B cell (primary cell): ENCODE results near the gene AGPAT3. TPM values are rescaled to one million over a fixed set of nuclear protein-coding genes. Genes with fewer than 3 reads are reported as not detected.

Experiments
- ATAC-seq: fragments of 200-7000 bp; cut with Tn5 transposase; one replicate; pipeline ENCODE4 v1.10.0; 2021; ENCODE audit warnings: low read depth, mild to moderate bottlenecking, moderate number of reproducible peaks, moderate library complexity
- CTCF ChIA-PET: fragments of 350-600 bp; sonication (Branson Sonifier 250); formaldehyde crosslinking; loops from one replicate; lab custom pipeline; 2021; ENCODE audit warnings: antibody characterized with exemption, inconsistent platforms; lab: Charles Lee
- POLR2A ChIA-PET: fragments of 350-600 bp; sonication (Branson Sonifier 250); formaldehyde crosslinking; loops from one replicate; lab custom pipeline; 2021; ENCODE audit warnings: antibody characterized with exemption; lab: Charles Lee
- DNase-seq: peaks from one replicate; pipeline ENCODE4 v3.0.0; 2013
- H2AFZ ChIP-seq: 2 replicates; pipeline ENCODE4 v1.6.1; 2012; ENCODE audit warnings: mild to moderate bottlenecking, low read depth, low read length; ENCODE audit not compliant: insufficient read depth, poor library complexity, severe bottlenecking
- H3K27ac ChIP-seq, 2 donors: 1 replicate in 1 of 2; 2 replicates in 1 of 2; pipeline ENCODE4 v1.5.1; 2012 to 2013; ENCODE audit warnings: low read length in 2 of 2, mild to moderate bottlenecking in 2 of 2, moderate library complexity in 1 of 2
- H3K27me3 ChIP-seq, 4 experiments: fragments of 200-600 bp in 1 of 4; sonication (generic) in 1 of 4; replicated peaks in 1 of 4; 1 replicate in 2 of 4; 2 replicates in 2 of 4; pipeline versions ENCODE4 v1.6.1 to v1.7.0; 2013 to 2016; ENCODE audit warnings: low read length in 3 of 4, mild to moderate bottlenecking in 2 of 4, mixed read lengths in 1 of 4, moderate library complexity in 1 of 4; ENCODE audit not compliant: insufficient read depth in 4 of 4, control insufficient read depth in 3 of 4; ENCODE audit errors: control extremely low read depth in 1 of 4
- H3K36me3 ChIP-seq, 2 experiments: replicated peaks in 1 of 2; 1 replicate in 1 of 2; 2 replicates in 1 of 2; pipeline versions ENCODE4 v1.6.1 to v1.7.1; 2013; ENCODE audit warnings: low read length in 1 of 2; ENCODE audit not compliant: insufficient read depth in 2 of 2, control insufficient read depth in 1 of 2; ENCODE audit errors: control extremely low read depth in 1 of 2, extremely low read depth in 1 of 2
- H3K4me1 ChIP-seq, 2 donors: fragments of 200-600 bp in 1 of 2; sonication (generic) in 1 of 2; 1 replicate in 1 of 2; 2 replicates in 1 of 2; pipeline versions ENCODE4 v1.5.1 to v1.6.1; 2013 to 2017; ENCODE audit warnings: low read length in 2 of 2; ENCODE audit not compliant: control insufficient read depth in 2 of 2, insufficient read depth in 2 of 2
- H3K4me2 ChIP-seq: replicated peaks from 2 replicates; pipeline ENCODE3; 2012; ENCODE audit warnings: mild to moderate bottlenecking, low read depth, low read length; ENCODE audit not compliant: poor library complexity, severe bottlenecking
- H3K4me3 ChIP-seq, 5 experiments: fragments of 200-600 bp in 1 of 5; sonication (generic) in 1 of 5; 1 replicate in 3 of 5; 2 replicates in 2 of 5; pipeline versions ENCODE4 v1.5.1 to v1.7.0; 2011 to 2016; ENCODE audit warnings: low read length in 4 of 5, mild to moderate bottlenecking in 4 of 5, low read depth in 2 of 5, control low read depth in 1 of 5, moderate library complexity in 1 of 5; ENCODE audit not compliant: insufficient read depth in 1 of 5; ENCODE audit errors: control extremely low read depth in 1 of 5, extremely low read depth in 1 of 5
- H3K79me2 ChIP-seq: fragments of 200-600 bp; sonication (generic); one replicate; pipeline ENCODE4 v1.6.0; 2016; ENCODE audit warnings: low read length; ENCODE audit not compliant: control insufficient read depth, insufficient read depth
- H3K9ac ChIP-seq: fragments of 200-600 bp; sonication (generic); 2 replicates; pipeline ENCODE4 v1.6.1; 2017; ENCODE audit warnings: mild to moderate bottlenecking, low read length, moderate library complexity
- H3K9me3 ChIP-seq, 3 donors: one replicate each; pipeline versions ENCODE4 v1.6.1 to v1.7.1; 2013; ENCODE audit warnings: low read length in 2 of 3; ENCODE audit not compliant: control insufficient read depth in 2 of 3, insufficient read depth in 1 of 3; ENCODE audit errors: control extremely low read depth in 1 of 3
- H4K20me1 ChIP-seq: 2 replicates; pipeline ENCODE4 v1.6.0; 2012; ENCODE audit warnings: mild to moderate bottlenecking, low read length; ENCODE audit not compliant: insufficient read depth, control insufficient read depth, poor library complexity, severe bottlenecking
- H3K27ac Mint-ChIP-seq: one replicate; pipeline ENCODE4 v1.8.0; 2021; ENCODE audit warnings: mixed read lengths
- H3K27me3 Mint-ChIP-seq: one replicate; pipeline ENCODE4 v1.8.0; 2021; ENCODE audit warnings: mixed read lengths
- H3K4me1 Mint-ChIP-seq: one replicate; pipeline ENCODE4 v1.8.0; 2021; ENCODE audit warnings: mixed read lengths
- H3K4me3 Mint-ChIP-seq: one replicate; pipeline ENCODE4 v1.8.0; 2021; ENCODE audit warnings: mixed read lengths
- H3K9me3 Mint-ChIP-seq: one replicate; pipeline ENCODE4 v1.8.0; 2022; ENCODE audit warnings: mixed read lengths; ENCODE audit not compliant: insufficient read depth
- CTCF ChIP-seq: fragments of 200-600 bp; IDR thresholded peaks from one replicate; pipeline ENCODE4 v1.8.0; 2022; ENCODE audit warnings: antibody characterized with exemption, mild to moderate bottlenecking
- EZH2 ChIP-seq: IDR thresholded peaks from 2 replicates; pipeline ENCODE4 v1.6.1; 2012; ENCODE audit warnings: borderline replicate concordance, low read depth, mild to moderate bottlenecking, moderate library complexity, low read length; ENCODE audit not compliant: insufficient read depth, poor library complexity, severe bottlenecking
- WGBS: methylation state at CpG from one replicate; pipeline ENCODE4 v1.1.5; 2013; ENCODE audit warnings: missing lambda C conversion rate; ENCODE audit not compliant: insufficient coverage; 5-methylcytosine and 5-hydroxymethylcytosine counted together
- intact Hi-C: fragments of 100-400 bp; cut with micrococcal nuclease; formaldehyde crosslinking; loops from one replicate; pipeline ENCODE4 v1.10.0; 2022
- polyA plus RNA-seq: library from polyadenylated mRNA; depleted of rRNA; stranded (reverse); fragments of >200 nt; gene quantifications from 2 replicates; pipeline ENCODE4 v1.2.3, GENCODE V29; 2012
- total RNA-seq, 2 donors: library from RNA; stranded (reverse); fragments of 120-200 nt in 1 of 2; gene quantifications; 1 replicate in 1 of 2; 2 replicates in 1 of 2; pipeline versions ENCODE4 v1.2.3 to v1.2.4, GENCODE V29; 2013 to 2022

Gene AGPAT3
- total and polyA plus RNA-seq, 2 donors (not counting 1 experiment from before 2014, with no cell fraction given), result 14.3 to 49.3 TPM

GRCh38 chr21:43978060-43978459, 113.0 kb downstream of the AGPAT3 start:
- Mint-ChIP-seq H3K9me3 (no peaks in the 10 kb centered on the region), H3K4me3 (no peak overlapping the region), H3K27me3 (no peaks in the 10 kb centered on the region), H3K27ac (no peak overlapping the region), H3K4me1 (peaks cover 8% of the 10 kb centered on the region)
- Histone ChIP-seq H3K9ac (no peak overlapping the region), H3K27me3 (no peaks in the 10 kb centered on the region), H3K4me3 (no peak overlapping the region), H3K36me3 (peaks cover 0 to 11% of the 10 kb centered on the region in 2 experiments), H2AFZ (no peak overlapping the region), H3K79me2 (no peaks in the 10 kb centered on the region), H3K9me3 (no peaks in the 10 kb centered on the region), H3K4me1 (peaks cover 0 to 6% of the 10 kb centered on the region in 2 donors), H3K27ac (no peak overlapping the region), H3K4me2 (no peak overlapping the region), H4K20me1 (no peaks in the 10 kb centered on the region)
- intact Hi-C loops, result no loop called here
- no peak for ATAC-seq
- WGBS, result 99% methylated on average over 8 of the region's 10 CpGs
- CTCF ChIA-PET, result interaction anchor here (0.7 to 4.0 kb wide), 4 partner anchors 168 to 806 kb away, joined by 3 to 46 read pairs (median 4); no protein-coding TSS in a partner anchor
- POLR2A ChIA-PET, result no interaction called here
- no peak for TF ChIP-seq CTCF
- no peak for TF ChIP-seq EZH2
- DNase-seq, result no peak

- no peak for TF ChIP-seq CTCF
- TF ChIP-seq EZH2, result no peak
- intact Hi-C loops, result no loop called here
- Histone ChIP-seq H3K4me2 (no peak overlapping the region), H4K20me1 (no peaks in the 10 kb centered on the region), H3K27me3 (no peaks in the 10 kb centered on the region), H3K27ac (no peak overlapping the region), H3K9ac (no peak overlapping the region), H3K36me3 (peaks cover 0 to 11% of the 10 kb centered on the region in 2 experiments), H2AFZ (no peak overlapping the region), H3K79me2 (no peaks in the 10 kb centered on the region), H3K9me3 (no peaks in the 10 kb centered on the region), H3K4me1 (peaks cover 0 to 6% of the 10 kb centered on the region in 2 donors), H3K4me3 (no peak overlapping the region)
- ChIA-PET POLR2A (no interaction called here), CTCF (interaction anchor here (1.9 kb wide), 1 partner anchor 813 kb away, joined by 7 read pairs; no protein-coding TSS in a partner anchor)
- H3K9me3 Mint-ChIP-seq, result no peaks in the 10 kb centered on the region
- H3K27ac Mint-ChIP-seq, result no peak overlapping the region
- WGBS, result 90% methylated on average over 7 of the region's 7 CpGs
- H3K4me1 Mint-ChIP-seq, result peaks cover 8% of the 10 kb centered on the region
- no peak for DNase-seq
- H3K27me3 Mint-ChIP-seq, result no peaks in the 10 kb centered on the region
- ATAC-seq, result no peak
- no peak overlapping the region for H3K4me3 Mint-ChIP-seq
These were observed 114.6 kb downstream of the AGPAT3 start for GRCh38 chr21:43979654-43980053.
